OCI-LY3 (cell line): ENCODE results near the gene GAMT.

Source experiments
- H2AFZ ChIP-seq: fragments of 200-600, 300-600 bp; shearing (Covaris generic); 2 replicates; pipeline ENCODE4 v1.6.0; 2014; ENCODE audit warnings: antibody characterized with exemption, low read depth, low read length
- H3K27ac ChIP-seq: fragments of 200-600, 300-600 bp; sonication (generic); 2 replicates; pipeline ENCODE4 v1.5.1; 2014; ENCODE audit warnings: mild to moderate bottlenecking, low read length, moderate library complexity, mixed read lengths
- H3K27me3 ChIP-seq: fragments of 200-600, 300-600 bp; sonication (generic); 2 replicates; pipeline ENCODE4 v1.6.1; 2014; ENCODE audit warnings: low read depth, low read length, mixed read lengths
- H3K36me3 ChIP-seq: fragments of 200-600, 300-600 bp; sonication (generic); replicated peaks from 2 replicates; pipeline ENCODE3; 2014; ENCODE audit warnings: low read depth, low read length, mixed read lengths
- H3K4me1 ChIP-seq: fragments of 300-600, 200-600 bp; sonication (generic); 2 replicates; pipeline ENCODE4 v1.6.1; 2014; ENCODE audit warnings: low read length, mixed read lengths
- H3K4me2 ChIP-seq: fragments of 200-600, 300-600 bp; sonication (generic); 2 replicates; pipeline ENCODE4 v1.6.1; 2014; ENCODE audit warnings: low read length, mixed read lengths
- H3K4me3 ChIP-seq: fragments of 300-600, 200-600 bp; sonication (generic); 2 replicates; pipeline ENCODE4 v1.5.1; 2014; ENCODE audit warnings: antibody characterized with exemption, mild to moderate bottlenecking, low read length, moderate library complexity
- H3K79me2 ChIP-seq: fragments of 300-600, 200-600 bp; shearing (Covaris generic); 2 replicates; pipeline ENCODE4 v1.6.1; 2014; ENCODE audit warnings: mild to moderate bottlenecking, low read length, mixed read lengths
- H3K9ac ChIP-seq: fragments of 300-600, 200-600 bp; shearing (Covaris generic); 2 replicates; pipeline ENCODE4 v1.6.0; 2014; ENCODE audit warnings: mild to moderate bottlenecking, low read length, moderate library complexity
- H3K9me3 ChIP-seq: fragments of 200-600, 300-600 bp; shearing (Covaris generic); 2 replicates; pipeline ENCODE4 v1.6.1; 2014; ENCODE audit warnings: low read length, mixed read lengths; ENCODE audit not compliant: insufficient read depth
- H4K20me1 ChIP-seq: fragments of 200-600, 300-600 bp; sonication (generic); 2 replicates; pipeline ENCODE4 v1.6.1; 2016; ENCODE audit warnings: low read length, mixed read lengths; ENCODE audit not compliant: insufficient read depth
- CTCF ChIP-seq: fragments of 200-600, 300-600 bp; sonication (generic); IDR thresholded peaks from 2 replicates; pipeline ENCODE4 v1.5.1; 2014; ENCODE audit warnings: antibody characterized with exemption, low read length, low read depth
- EZH2phosphoT487 ChIP-seq: fragments of 200-600 bp; shearing (Covaris generic); IDR thresholded peaks from 2 replicates; pipeline ENCODE4 v1.6.1; 2018; ENCODE audit warnings: antibody characterized with exemption, mixed run types, low read depth

GAMT gene

GRCh38 chr19:1395194-1396018 is 5.9 kb downstream of the GAMT start:
- Histone ChIP-seq H4K20me1 (no peaks in the 10 kb centered on the region; the same call in 1 of the 2 replicates), H3K27ac (no peak overlapping the region), H3K9me3 (no peaks in the 10 kb centered on the region), H3K79me2 (no peaks in the 10 kb centered on the region), H2AFZ (no peak overlapping the region), H3K4me1 (no peaks in the 10 kb centered on the region), H3K9ac (no peak overlapping the region), H3K4me2 (no peak overlapping the region), H3K27me3 (no peaks in the 10 kb centered on the region), H3K36me3 (peaks cover 15% of the 10 kb centered on the region), H3K4me3 (no peak overlapping the region)
- TF ChIP-seq EZH2phosphoT487 (no peak), CTCF (no peak)

GRCh38 chr19:1394252-1395193 is 6.8 kb downstream of the GAMT start:
- Histone ChIP-seq H3K36me3 (peaks cover 16% of the 10 kb centered on the region), H3K9me3 (no peaks in the 10 kb centered on the region), H3K27me3 (no peaks in the 10 kb centered on the region), H3K79me2 (no peaks in the 10 kb centered on the region), H2AFZ (no peak overlapping the region), H3K9ac (no peak overlapping the region), H3K4me3 (no peak overlapping the region), H3K27ac (no peak overlapping the region), H3K4me1 (no peaks in the 10 kb centered on the region), H3K4me2 (no peak overlapping the region), H4K20me1 (no peaks in the 10 kb centered on the region; the same call in 1 of the 2 replicates)
- TF ChIP-seq CTCF (no peak), EZH2phosphoT487 (no peak)

- H4K20me1 ChIP-seq: no peaks in the 10 kb centered on the region; the same call in 1 of the 2 replicates
- TF ChIP-seq CTCF (no peak), EZH2phosphoT487 (no peak)
- no peaks in the 10 kb centered on the region for H3K79me2 ChIP-seq
These were observed 7.5 kb downstream of the GAMT start for GRCh38 chr19:1393841-1394240.

More at GRCh38 chr19:1393841-1394240, 7.5 kb downstream of the GAMT start:
- Histone ChIP-seq H3K9me3 (no peaks in the 10 kb centered on the region), H3K4me1 (no peaks in the 10 kb centered on the region), H3K36me3 (peaks cover 23% of the 10 kb centered on the region), H3K4me3 (no peak overlapping the region), H3K9ac (no peak overlapping the region), H3K4me2 (no peak overlapping the region), H2AFZ (no peak overlapping the region), H3K27me3 (no peaks in the 10 kb centered on the region), H3K27ac (no peak overlapping the region)
